PC-9 (cell line): ENCODE measurements around the gene LYZ.

Experiments
- EZH2 ChIP-seq: fragments of 200-600 bp; sonication (generic); IDR thresholded peaks from 2 replicates; pipeline ENCODE4 v1.8.0; 2017; ENCODE audit warnings: antibody characterized with exemption, low read depth
- TF ChIP-seq, protein P1 (sequence below): fragments of 200-600 bp; sonication (generic); conservative IDR thresholded peaks from 2 replicates; pipeline ENCODE4 v1.6.1; 2017; ENCODE audit warnings: mixed run types, antibody characterized with exemption, mild to moderate bottlenecking, moderate library complexity

DNA sequence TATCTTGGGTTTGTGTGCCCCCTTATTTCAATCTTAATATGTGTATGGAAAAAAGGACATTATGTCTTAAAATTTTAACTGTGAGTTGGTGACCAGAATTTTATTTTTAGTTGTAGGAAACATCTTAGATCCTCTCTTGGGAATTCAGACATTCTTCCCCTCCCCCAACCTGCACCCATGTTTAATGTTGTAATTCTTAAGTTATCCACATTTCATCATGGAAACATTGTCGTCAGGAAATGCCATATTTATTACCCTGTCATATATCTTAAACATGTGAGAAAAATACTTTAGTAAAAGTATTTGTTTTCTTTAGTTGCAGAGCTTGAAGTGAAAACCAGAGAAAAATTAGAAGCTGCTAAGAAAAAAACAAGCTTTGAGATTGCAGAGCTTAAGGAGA, 41.6 kb downstream of the LYZ start:
- TF ChIP-seq EZH2, result no peak
- TF ChIP-seq, protein P1, sequence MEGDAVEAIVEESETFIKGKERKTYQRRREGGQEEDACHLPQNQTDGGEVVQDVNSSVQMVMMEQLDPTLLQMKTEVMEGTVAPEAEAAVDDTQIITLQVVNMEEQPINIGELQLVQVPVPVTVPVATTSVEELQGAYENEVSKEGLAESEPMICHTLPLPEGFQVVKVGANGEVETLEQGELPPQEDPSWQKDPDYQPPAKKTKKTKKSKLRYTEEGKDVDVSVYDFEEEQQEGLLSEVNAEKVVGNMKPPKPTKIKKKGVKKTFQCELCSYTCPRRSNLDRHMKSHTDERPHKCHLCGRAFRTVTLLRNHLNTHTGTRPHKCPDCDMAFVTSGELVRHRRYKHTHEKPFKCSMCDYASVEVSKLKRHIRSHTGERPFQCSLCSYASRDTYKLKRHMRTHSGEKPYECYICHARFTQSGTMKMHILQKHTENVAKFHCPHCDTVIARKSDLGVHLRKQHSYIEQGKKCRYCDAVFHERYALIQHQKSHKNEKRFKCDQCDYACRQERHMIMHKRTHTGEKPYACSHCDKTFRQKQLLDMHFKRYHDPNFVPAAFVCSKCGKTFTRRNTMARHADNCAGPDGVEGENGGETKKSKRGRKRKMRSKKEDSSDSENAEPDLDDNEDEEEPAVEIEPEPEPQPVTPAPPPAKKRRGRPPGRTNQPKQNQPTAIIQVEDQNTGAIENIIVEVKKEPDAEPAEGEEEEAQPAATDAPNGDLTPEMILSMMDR, result no peak
